Measurements from ENCODE around the gene DNTTIP2. TPM values are rescaled to one million over a fixed set of nuclear protein-coding genes. Genes with fewer than 3 reads are reported as not detected.

Gene DNTTIP2
- total RNA-seq, 4 donors from 2014 or later = 26.4 to 63.5 (median 41.0) TPM

DNA sequence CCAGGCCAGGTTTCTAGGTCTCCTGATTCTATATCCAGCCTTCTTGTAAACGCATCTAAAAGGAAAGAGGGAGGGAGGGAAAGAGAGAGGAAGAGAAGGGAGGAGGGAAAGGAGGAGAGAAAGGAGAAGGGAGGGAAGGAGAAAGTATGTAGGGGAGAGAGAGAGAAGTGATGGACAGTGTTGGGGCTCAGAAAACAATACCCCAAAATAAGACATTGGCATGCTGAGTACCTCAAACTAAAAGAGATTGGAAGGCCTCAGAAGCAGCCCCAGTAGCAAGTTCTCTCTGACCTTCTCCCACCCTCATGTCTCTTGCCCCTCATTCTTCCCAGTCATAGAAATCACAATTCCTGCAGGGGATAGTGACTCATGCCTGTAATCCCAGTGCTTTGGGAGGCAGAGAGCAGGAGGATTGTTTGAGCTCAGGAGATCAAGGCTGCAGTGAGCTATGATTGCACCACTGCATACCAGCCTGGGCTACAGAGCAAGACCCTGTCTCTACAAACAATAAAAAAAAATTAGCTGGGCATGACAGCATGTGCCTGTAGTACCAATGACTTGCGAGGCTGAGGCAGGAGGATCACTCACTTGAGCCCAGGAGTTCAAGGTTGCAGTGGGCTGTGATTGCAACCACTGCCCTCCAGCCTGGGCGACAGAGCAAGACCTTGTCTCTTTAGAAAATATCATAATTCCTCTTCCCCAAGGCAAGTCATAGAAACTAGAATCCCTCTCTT, 51.2 kb downstream of the DNTTIP2 start:
- ATAC-seq (ENCODE audit: low FRiP score) (no peak), DNase-seq (ENCODE audit: low spot score) (no peak)
- TF ChIP-seq, protein P1, sequence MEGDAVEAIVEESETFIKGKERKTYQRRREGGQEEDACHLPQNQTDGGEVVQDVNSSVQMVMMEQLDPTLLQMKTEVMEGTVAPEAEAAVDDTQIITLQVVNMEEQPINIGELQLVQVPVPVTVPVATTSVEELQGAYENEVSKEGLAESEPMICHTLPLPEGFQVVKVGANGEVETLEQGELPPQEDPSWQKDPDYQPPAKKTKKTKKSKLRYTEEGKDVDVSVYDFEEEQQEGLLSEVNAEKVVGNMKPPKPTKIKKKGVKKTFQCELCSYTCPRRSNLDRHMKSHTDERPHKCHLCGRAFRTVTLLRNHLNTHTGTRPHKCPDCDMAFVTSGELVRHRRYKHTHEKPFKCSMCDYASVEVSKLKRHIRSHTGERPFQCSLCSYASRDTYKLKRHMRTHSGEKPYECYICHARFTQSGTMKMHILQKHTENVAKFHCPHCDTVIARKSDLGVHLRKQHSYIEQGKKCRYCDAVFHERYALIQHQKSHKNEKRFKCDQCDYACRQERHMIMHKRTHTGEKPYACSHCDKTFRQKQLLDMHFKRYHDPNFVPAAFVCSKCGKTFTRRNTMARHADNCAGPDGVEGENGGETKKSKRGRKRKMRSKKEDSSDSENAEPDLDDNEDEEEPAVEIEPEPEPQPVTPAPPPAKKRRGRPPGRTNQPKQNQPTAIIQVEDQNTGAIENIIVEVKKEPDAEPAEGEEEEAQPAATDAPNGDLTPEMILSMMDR (IDR thresholded peaks at IDR 0.05) = no peak

DNA sequence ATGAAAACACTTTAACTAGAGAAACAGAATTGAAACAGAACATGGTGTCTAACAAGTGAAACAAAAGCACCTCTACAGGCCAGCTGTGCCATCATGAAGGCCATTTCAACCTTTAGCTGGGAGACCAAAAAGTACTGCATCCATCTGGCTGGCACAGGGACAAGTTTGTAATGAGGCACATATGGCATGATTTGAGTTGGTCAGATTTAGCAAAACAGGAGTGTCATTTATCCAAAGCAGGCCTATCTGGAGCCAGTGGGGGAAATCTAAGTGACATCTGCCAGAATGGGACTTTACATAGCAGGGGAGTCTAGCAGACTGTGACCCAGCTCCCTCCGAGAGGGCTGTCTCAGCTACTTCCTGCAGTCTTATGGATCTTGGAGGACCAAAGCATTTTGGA, 51.9 kb downstream of the DNTTIP2 start:
- DNase-seq (ENCODE audit: low spot score) (no peak), ATAC-seq (ENCODE audit: low FRiP score) (no peak)
- TF ChIP-seq, protein P1 (IDR thresholded peaks at IDR 0.05) = no peak

DNA sequence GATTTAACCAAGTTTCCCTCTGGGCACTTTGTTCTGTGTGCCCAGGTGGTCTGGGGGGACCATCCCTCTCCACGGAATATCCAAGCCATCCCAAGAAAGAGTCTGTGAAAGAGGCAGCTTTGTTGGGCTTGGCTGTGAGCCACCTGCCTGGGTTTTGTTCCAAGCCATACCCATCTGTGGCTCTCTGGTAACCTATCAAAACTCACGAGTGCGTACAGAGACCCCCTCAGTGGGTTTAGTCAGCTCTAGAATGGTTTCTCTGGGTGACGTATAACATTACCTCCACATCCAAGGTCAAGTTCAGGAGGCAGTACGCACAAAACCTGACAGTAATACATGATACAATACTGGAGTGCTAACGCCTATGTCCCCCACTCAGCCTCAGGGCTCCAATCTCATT, 54.2 kb downstream of the DNTTIP2 start:
- no peak for ATAC-seq (ENCODE audit: low FRiP score)
- DNase-seq (ENCODE audit: low spot score) = no peak
- TF ChIP-seq, protein P1 (IDR thresholded peaks at IDR 0.05) = no peak

DNA sequence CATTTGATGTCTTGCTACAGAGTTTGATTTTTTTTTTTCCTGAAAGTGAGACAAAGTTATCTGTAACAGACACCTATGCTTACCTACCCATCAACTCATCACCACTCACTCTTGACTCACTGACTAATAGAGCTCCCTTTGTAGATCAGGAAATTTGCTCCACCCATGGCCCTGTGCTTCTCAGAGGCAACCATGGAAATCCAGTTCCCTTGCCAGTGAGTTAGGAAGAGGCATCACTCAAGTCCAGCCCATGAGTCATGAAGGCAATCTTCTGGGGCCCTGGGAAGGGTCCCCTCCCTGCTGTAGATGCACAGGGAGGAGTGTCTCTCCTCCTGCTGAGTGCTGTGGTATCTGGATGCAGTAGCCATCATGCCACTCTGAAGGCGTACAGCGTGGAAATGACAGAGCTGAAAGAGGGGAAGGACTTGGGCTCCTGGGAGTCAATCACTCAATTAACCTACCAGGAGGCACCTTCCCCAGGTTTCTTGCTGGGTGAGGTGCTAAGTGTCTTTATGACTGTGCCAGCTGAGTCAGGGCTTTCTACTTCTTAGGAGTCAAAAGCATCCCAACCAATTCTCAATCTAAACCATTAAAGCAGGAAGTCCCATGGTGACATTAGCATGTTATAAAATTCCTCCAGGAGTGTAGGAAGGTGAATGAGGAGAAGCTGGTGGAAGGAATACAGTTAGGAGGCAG, 56.1 kb downstream of the DNTTIP2 start:
- TF ChIP-seq, protein P1 (IDR thresholded peaks at IDR 0.05) = no peak
- no peak for ATAC-seq (ENCODE audit: low FRiP score)

DNA sequence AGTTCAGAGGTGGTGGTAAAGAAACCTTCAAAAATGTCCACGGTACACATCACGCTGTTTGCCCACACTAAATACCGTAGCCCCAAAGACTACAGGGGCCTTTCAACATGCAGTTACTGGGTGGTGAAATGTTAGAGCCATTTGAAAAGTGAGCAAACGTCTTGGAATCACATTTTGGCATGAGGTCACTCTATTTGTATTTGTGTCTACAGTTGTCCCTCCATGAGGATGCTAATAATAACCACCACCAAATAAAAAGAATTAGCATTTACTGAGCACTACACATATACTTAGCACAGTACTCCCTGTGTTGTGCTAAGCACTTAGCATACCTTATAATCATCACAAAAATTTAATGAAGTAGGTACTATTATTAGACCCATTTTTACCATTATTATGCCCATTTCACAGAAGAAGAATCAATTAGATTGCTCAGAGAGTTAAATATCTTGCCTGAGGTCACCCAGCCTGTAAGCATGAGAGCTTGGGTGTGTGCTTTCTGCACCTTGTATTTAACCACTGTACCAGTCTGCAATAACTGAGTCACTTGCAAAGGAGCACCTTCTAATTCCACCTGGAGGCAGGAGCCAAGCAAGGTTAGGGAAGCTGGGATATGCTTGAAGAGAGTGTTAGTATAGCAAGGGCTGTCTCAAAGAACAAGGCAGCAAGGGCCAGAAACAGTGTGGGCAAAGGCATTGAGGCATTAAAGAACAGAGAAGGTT, 57.4 kb downstream of the DNTTIP2 start:
- TF ChIP-seq, protein P1 (IDR thresholded peaks at IDR 0.05) = no peak
- no peak for ATAC-seq (ENCODE audit: low FRiP score)
- DNase-seq (ENCODE audit: low spot score) = no peak

More for the DNA sequence above, 56.1 kb downstream of the DNTTIP2 start:
- no peak for DNase-seq (ENCODE audit: low spot score)

DNA sequence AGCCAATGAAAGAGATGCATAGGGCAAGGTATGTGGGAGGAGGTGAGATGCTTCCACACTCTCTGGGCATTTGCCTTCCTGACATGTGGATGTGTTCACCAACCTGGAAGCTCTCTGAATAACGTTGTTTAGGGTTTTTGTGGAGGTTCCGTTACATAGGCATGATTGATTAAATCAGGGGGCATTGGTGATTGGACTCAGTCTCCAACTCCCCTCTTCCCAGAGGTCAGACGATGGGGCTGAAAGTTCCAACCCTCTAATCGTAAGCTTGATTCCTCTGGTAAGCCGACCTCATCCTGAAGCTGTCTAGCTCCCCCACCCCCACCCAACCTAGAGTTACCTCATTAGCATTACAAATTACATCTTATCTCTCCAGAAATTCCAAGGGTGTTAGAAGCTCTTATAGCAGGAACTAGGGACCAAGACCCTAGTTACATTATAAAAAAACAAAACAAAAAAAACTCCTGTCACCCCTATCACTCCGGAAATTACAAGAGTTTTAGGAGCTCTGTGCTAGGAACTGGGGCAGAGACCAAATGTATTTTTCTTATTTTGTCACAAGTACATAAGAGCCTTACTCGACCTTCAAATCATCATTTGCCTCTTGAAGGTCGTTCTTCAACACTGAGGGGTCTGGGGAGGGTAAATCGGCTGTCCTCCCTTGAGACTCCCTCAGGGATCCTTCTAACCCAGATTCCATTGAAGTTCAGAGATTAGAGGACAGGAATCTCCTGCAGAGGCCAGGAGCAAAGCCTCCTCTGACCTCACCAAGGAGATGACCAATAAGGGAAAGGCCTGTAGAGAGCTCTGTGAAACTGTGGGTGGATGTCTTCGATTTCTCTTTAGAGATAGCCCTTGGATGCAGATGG, 58.2 kb downstream of the DNTTIP2 start:
- DNase-seq (ENCODE audit: low spot score) (no peak), ATAC-seq (ENCODE audit: low FRiP score) (no peak)
- TF ChIP-seq, protein P1 (IDR thresholded peaks at IDR 0.05) = no peak

Data from omental fat pad (tissue), 4 donors.